Measurements from ENCODE around the gene TRRAP. TPM values are rescaled to one million over a fixed set of nuclear protein-coding genes. Genes with fewer than 3 reads are reported as not detected.

TRRAP gene
- total RNA-seq, 1 experiment from 2014 or later = 55.4 TPM

GRCh38 chr7:98852826-98853225 lies 25.5 kb upstream of the TRRAP start:
- no peak overlapping the region for H3K4me3 Mint-ChIP-seq (ENCODE audit: unreplicated experiment)

GRCh38 chr7:98855610-98856422 lies 22.5 kb upstream of the TRRAP start:
- no peak for DNase-seq
- H3K4me1 ChIP-seq = no peaks in the 10 kb centered on the region
- H3K27ac Mint-ChIP-seq (ENCODE audit: unreplicated experiment) = no peak overlapping the region
- no peaks in the 10 kb centered on the region for H3K9me3 Mint-ChIP-seq (ENCODE audit: unreplicated experiment)
- no peaks in the 10 kb centered on the region for H3K36me3 ChIP-seq (ENCODE audit: control insufficient read depth, insufficient read depth, low read length)
- TF ChIP-seq, protein P1, sequence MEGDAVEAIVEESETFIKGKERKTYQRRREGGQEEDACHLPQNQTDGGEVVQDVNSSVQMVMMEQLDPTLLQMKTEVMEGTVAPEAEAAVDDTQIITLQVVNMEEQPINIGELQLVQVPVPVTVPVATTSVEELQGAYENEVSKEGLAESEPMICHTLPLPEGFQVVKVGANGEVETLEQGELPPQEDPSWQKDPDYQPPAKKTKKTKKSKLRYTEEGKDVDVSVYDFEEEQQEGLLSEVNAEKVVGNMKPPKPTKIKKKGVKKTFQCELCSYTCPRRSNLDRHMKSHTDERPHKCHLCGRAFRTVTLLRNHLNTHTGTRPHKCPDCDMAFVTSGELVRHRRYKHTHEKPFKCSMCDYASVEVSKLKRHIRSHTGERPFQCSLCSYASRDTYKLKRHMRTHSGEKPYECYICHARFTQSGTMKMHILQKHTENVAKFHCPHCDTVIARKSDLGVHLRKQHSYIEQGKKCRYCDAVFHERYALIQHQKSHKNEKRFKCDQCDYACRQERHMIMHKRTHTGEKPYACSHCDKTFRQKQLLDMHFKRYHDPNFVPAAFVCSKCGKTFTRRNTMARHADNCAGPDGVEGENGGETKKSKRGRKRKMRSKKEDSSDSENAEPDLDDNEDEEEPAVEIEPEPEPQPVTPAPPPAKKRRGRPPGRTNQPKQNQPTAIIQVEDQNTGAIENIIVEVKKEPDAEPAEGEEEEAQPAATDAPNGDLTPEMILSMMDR (IDR thresholded peaks at IDR 0.05; ENCODE audit: insufficient read depth in 1 of 2, low read depth in 1 of 2, low read length in 1 of 2, severe bottlenecking in 1 of 2, unreplicated experiment in 1 of 2) = no peak
- H3K9me3 ChIP-seq = no peaks in the 10 kb centered on the region
- peaks cover 7% of the 10 kb centered on the region for H3K4me1 Mint-ChIP-seq (ENCODE audit: low read depth, unreplicated experiment)
- H3K4me3 Mint-ChIP-seq (ENCODE audit: unreplicated experiment) = no peak overlapping the region
- POLR2A ChIA-PET = no interaction called here
- intact Hi-C loops (cut with micrococcal nuclease; ENCODE audit: unreplicated experiment) = no loop called here
- H3K27me3 ChIP-seq (replicated peaks; ENCODE audit: control insufficient read depth, insufficient read depth, low read length) = no peaks in the 10 kb centered on the region
- CTCF ChIA-PET = no interaction called here
- no TSS peak for BruUV-seq (replicated peaks)
- no peak overlapping the region for H3K4me3 ChIP-seq (ENCODE audit: low read depth, low read length)
- no peaks in the 10 kb centered on the region for H3K27me3 Mint-ChIP-seq (ENCODE audit: insufficient read depth, unreplicated experiment)
- no peaks in the 10 kb centered on the region for H3K36me3 Mint-ChIP-seq (ENCODE audit: insufficient read depth, unreplicated experiment)

More at GRCh38 chr7:98852826-98853225, 25.5 kb upstream of the TRRAP start:
- no peak overlapping the region for H3K27ac Mint-ChIP-seq (ENCODE audit: unreplicated experiment)
- intact Hi-C loops (cut with micrococcal nuclease; ENCODE audit: unreplicated experiment) = no loop called here
- Histone ChIP-seq H3K4me3 (ENCODE audit: low read depth, low read length) (no peak overlapping the region), H3K27me3 (replicated peaks; ENCODE audit: control insufficient read depth, insufficient read depth, low read length) (no peaks in the 10 kb centered on the region), H3K9me3 (no peaks in the 10 kb centered on the region), H3K4me1 (no peaks in the 10 kb centered on the region), H3K36me3 (ENCODE audit: control insufficient read depth, insufficient read depth, low read length) (no peaks in the 10 kb centered on the region)
- no peaks in the 10 kb centered on the region for H3K9me3 Mint-ChIP-seq (ENCODE audit: unreplicated experiment)
- CTCF ChIA-PET = interaction anchor here (0.6 kb wide), 1 partner anchor 23 kb away, joined by 8 read pairs; no protein-coding TSS in a partner anchor
- H3K4me1 Mint-ChIP-seq (ENCODE audit: low read depth, unreplicated experiment) = peaks cover 7% of the 10 kb centered on the region
- no peaks in the 10 kb centered on the region for H3K27me3 Mint-ChIP-seq (ENCODE audit: insufficient read depth, unreplicated experiment)
- DNase-seq = no peak
- no TSS peak for BruUV-seq (replicated peaks)
- POLR2A ChIA-PET = no interaction called here
- TF ChIP-seq, protein P1 (IDR thresholded peaks at IDR 0.05; ENCODE audit: insufficient read depth in 1 of 2, low read depth in 1 of 2, low read length in 1 of 2, severe bottlenecking in 1 of 2, unreplicated experiment in 1 of 2) = no peak
- H3K36me3 Mint-ChIP-seq (ENCODE audit: insufficient read depth, unreplicated experiment) = no peaks in the 10 kb centered on the region

- Histone ChIP-seq H3K9me3 (no peaks in the 10 kb centered on the region), H3K27me3 (replicated peaks; ENCODE audit: control insufficient read depth, insufficient read depth, low read length) (no peaks in the 10 kb centered on the region), H3K36me3 (ENCODE audit: control insufficient read depth, insufficient read depth, low read length) (no peaks in the 10 kb centered on the region), H3K4me1 (peaks cover 3% of the 10 kb centered on the region), H3K4me3 (ENCODE audit: low read depth, low read length) (no peak overlapping the region)
- Mint-ChIP-seq H3K9me3 (ENCODE audit: unreplicated experiment) (no peaks in the 10 kb centered on the region), H3K4me1 (ENCODE audit: low read depth, unreplicated experiment) (no peaks in the 10 kb centered on the region), H3K27me3 (ENCODE audit: insufficient read depth, unreplicated experiment) (no peaks in the 10 kb centered on the region), H3K36me3 (ENCODE audit: insufficient read depth, unreplicated experiment) (no peaks in the 10 kb centered on the region), H3K27ac (ENCODE audit: unreplicated experiment) (no peak overlapping the region), H3K4me3 (ENCODE audit: unreplicated experiment) (no peak overlapping the region)
- intact Hi-C loops (cut with micrococcal nuclease; ENCODE audit: unreplicated experiment) = no loop called here
- CTCF ChIA-PET = no interaction called here
- TF ChIP-seq, protein P1 (IDR thresholded peaks at IDR 0.05; ENCODE audit: insufficient read depth in 1 of 2, low read depth in 1 of 2, low read length in 1 of 2, severe bottlenecking in 1 of 2, unreplicated experiment in 1 of 2) = no peak
- no peak for DNase-seq
- POLR2A ChIA-PET = no interaction called here
- BruUV-seq (replicated peaks) = no TSS peak
Observed at GRCh38 chr7:98860071-98860470, 18.3 kb upstream of the TRRAP start.
